ENCODE data around the gene TRIM39. TPM values are rescaled to one million over a fixed set of nuclear protein-coding genes. Genes with fewer than 3 reads are reported as not detected.

Gene TRIM39
- total RNA-seq, 4 donors from 2014 or later: 8.6 to 15.2 (median 12.6) TPM

GRCh38 chr6:30352550-30352949 lies 25.8 kb downstream of the TRIM39 start:
- WGBS, 2 donors: 75 to 81% methylated on average over 2 of the region's 2 CpGs
- no peak for TF ChIP-seq POLR2A (IDR thresholded peaks at IDR 0.05)
- TF ChIP-seq CTCF (IDR thresholded peaks at IDR 0.05): no peak
- intact Hi-C loops (cut with DNase I; ENCODE audit: low total_unique reads): no loop called here
- DNase-seq (ENCODE audit: low spot score in 2 of 2): no peak
- no peak overlapping the region for H3K4me3 ChIP-seq (ENCODE audit: low read depth, poor library complexity, severe bottlenecking)

GRCh38 chr6:30355281-30355680 lies 28.6 kb downstream of the TRIM39 start:
- 63 to 70% methylated on average over 4 of the region's 4 CpGs for WGBS, 2 donors
- DNase-seq (ENCODE audit: low spot score in 2 of 2): no peak
- no peak overlapping the region for H3K4me3 ChIP-seq (ENCODE audit: low read depth, poor library complexity, severe bottlenecking)
- intact Hi-C loops (cut with DNase I; ENCODE audit: low total_unique reads): no loop called here
- TF ChIP-seq CTCF (IDR thresholded peaks at IDR 0.05) (no peak), POLR2A (IDR thresholded peaks at IDR 0.05) (no peak)

GRCh38 chr6:30356536-30356935 lies 29.8 kb downstream of the TRIM39 start:
- 38 to 67% methylated on average over 1 of the region's 1 CpG for WGBS, 2 donors
- intact Hi-C loops (cut with DNase I; ENCODE audit: low total_unique reads): no loop called here

GRCh38 chr6:30357678-30358540 lies 31.2 kb downstream of the TRIM39 start:
- 5 to 7% methylated on average over 40 of the region's 40 CpGs for WGBS, 2 donors
- TF ChIP-seq POLR2A (IDR thresholded peaks at IDR 0.05): no peak
- TF ChIP-seq CTCF (IDR thresholded peaks at IDR 0.05): no peak
- H3K4me3 ChIP-seq (ENCODE audit: low read depth, poor library complexity, severe bottlenecking): no peak overlapping the region
- DNase-seq (ENCODE audit: low spot score in 2 of 2): no peak
- intact Hi-C loops (cut with DNase I; ENCODE audit: low total_unique reads): no loop called here

More at GRCh38 chr6:30356536-30356935, 29.8 kb downstream of the TRIM39 start:
- DNase-seq (ENCODE audit: low spot score in 2 of 2): no peak
- no peak overlapping the region for H3K4me3 ChIP-seq (ENCODE audit: low read depth, poor library complexity, severe bottlenecking)
- TF ChIP-seq CTCF (IDR thresholded peaks at IDR 0.05) (no peak), POLR2A (IDR thresholded peaks at IDR 0.05) (no peak)

- no peak for DNase-seq (ENCODE audit: low spot score in 2 of 2)
- intact Hi-C loops (cut with DNase I; ENCODE audit: low total_unique reads): no loop called here
- 62 to 65% methylated on average over 5 of the region's 5 CpGs for WGBS, 2 donors
- H3K4me3 ChIP-seq (ENCODE audit: low read depth, poor library complexity, severe bottlenecking): no peak overlapping the region
- TF ChIP-seq POLR2A (IDR thresholded peaks at IDR 0.05) (no peak), CTCF (IDR thresholded peaks at IDR 0.05) (no peak)
Observed at GRCh38 chr6:30359276-30359675, 32.5 kb downstream of the TRIM39 start.

All from lower leg skin (tissue), 4 donors.